Neuronal stem cell (in vitro differentiated cells): ENCODE data around the gene SYNPR.

Experiments used
- DNase-seq: peaks from one replicate; pipeline ENCODE4 v3.0.0-alpha.2; 2013; ENCODE audit warnings: low spot score
- H2AFZ ChIP-seq: one replicate; pipeline ENCODE4 v1.6.1; 2013; ENCODE audit warnings: mild to moderate bottlenecking, low read length, inconsistent platforms
- H2AK5ac ChIP-seq: 2 replicates; pipeline ENCODE4 v1.6.1; 2013; ENCODE audit warnings: low read depth, mild to moderate bottlenecking, inconsistent platforms, low read length, moderate library complexity, mixed read lengths
- H2BK120ac ChIP-seq: 2 replicates; pipeline ENCODE4 v1.6.1; 2013; ENCODE audit warnings: low read depth, mild to moderate bottlenecking, inconsistent platforms, low read length, moderate library complexity, mixed read lengths
- H2BK12ac ChIP-seq: one replicate; pipeline ENCODE4 v1.6.1; 2013; ENCODE audit warnings: low read length, inconsistent platforms
- H2BK15ac ChIP-seq: 2 replicates; pipeline ENCODE4 v1.6.1; 2013; ENCODE audit warnings: mild to moderate bottlenecking, low read length, inconsistent platforms, mixed read lengths
- H2BK5ac ChIP-seq: one replicate; pipeline ENCODE4 v1.6.1; 2013; ENCODE audit warnings: inconsistent platforms, mild to moderate bottlenecking, low read length, moderate library complexity
- H3K14ac ChIP-seq: one replicate; pipeline ENCODE4 v1.6.1; 2013; ENCODE audit warnings: low read length, inconsistent platforms
- H3K18ac ChIP-seq: 2 replicates; pipeline ENCODE4 v1.6.1; 2013; ENCODE audit warnings: low read length, inconsistent platforms
- H3K23ac ChIP-seq: 2 replicates; pipeline ENCODE4 v1.6.1; 2013; ENCODE audit warnings: low read depth, mild to moderate bottlenecking, mixed read lengths, low read length, inconsistent platforms; ENCODE audit not compliant: poor library complexity
- H3K27ac ChIP-seq: replicated peaks from 3 replicates; pipeline ENCODE4 v1.5.1; 2013; ENCODE audit warnings: low read length, inconsistent platforms
- H3K27me3 ChIP-seq, 3 experiments: 2 replicates each; pipeline ENCODE4 v1.6.1; 2013; ENCODE audit warnings: low read length in 3 of 3, mild to moderate bottlenecking in 2 of 3, inconsistent platforms in 1 of 3, low read depth in 1 of 3, mixed read lengths in 1 of 3, moderate library complexity in 1 of 3; ENCODE audit not compliant: control insufficient read depth in 3 of 3, insufficient read depth in 3 of 3
- H3K36me3 ChIP-seq, 2 donors: replicated peaks in 1 of 2; 2 replicates each; pipeline ENCODE4 v1.6.1; 2013; ENCODE audit warnings: low read length in 2 of 2; ENCODE audit not compliant: control insufficient read depth in 2 of 2, insufficient read depth in 2 of 2
- H3K4ac ChIP-seq: 2 replicates; pipeline ENCODE4 v1.6.1; 2013; ENCODE audit warnings: inconsistent platforms, mild to moderate bottlenecking, low read length, moderate library complexity
- H3K4me1 ChIP-seq, 2 donors: 1 replicate in 1 of 2; 2 replicates in 1 of 2; pipeline ENCODE4 v1.6.1; 2013; ENCODE audit warnings: low read length in 2 of 2, low read depth in 1 of 2; ENCODE audit not compliant: control insufficient read depth in 2 of 2, insufficient read depth in 1 of 2
- H3K4me2 ChIP-seq: one replicate; pipeline ENCODE4 v1.6.1; 2013; ENCODE audit warnings: mild to moderate bottlenecking, low read length, inconsistent platforms; ENCODE audit not compliant: insufficient read depth, poor library complexity, severe bottlenecking
- H3K4me3 ChIP-seq, 2 donors: 2 replicates each; pipeline ENCODE4 v1.5.1; 2013; ENCODE audit warnings: low read length in 2 of 2, mild to moderate bottlenecking in 2 of 2, inconsistent platforms in 1 of 2, moderate library complexity in 1 of 2
- H3K79me1 ChIP-seq: one replicate; pipeline ENCODE4 v1.6.1; 2013; ENCODE audit warnings: low read depth, mild to moderate bottlenecking, inconsistent platforms, low read length, moderate library complexity
- H3K9ac ChIP-seq: one replicate; pipeline ENCODE4 v1.6.1; 2013; ENCODE audit warnings: mild to moderate bottlenecking, low read depth, low read length, inconsistent platforms; ENCODE audit not compliant: poor library complexity
- H3K9me3 ChIP-seq, 2 donors: replicated peaks in 1 of 2; 2 replicates each; pipeline versions ENCODE3 to v1.6.1; 2013; ENCODE audit warnings: low read length in 2 of 2, mild to moderate bottlenecking in 2 of 2, inconsistent platforms in 1 of 2, low read depth in 1 of 2, mixed read lengths in 1 of 2, moderate library complexity in 1 of 2; ENCODE audit not compliant: control insufficient read depth in 2 of 2, insufficient read depth in 1 of 2
- H4K8ac ChIP-seq: one replicate; pipeline ENCODE4 v1.6.1; 2013; ENCODE audit warnings: low read depth, mild to moderate bottlenecking, inconsistent platforms, low read length, moderate library complexity
- H4K91ac ChIP-seq: one replicate; pipeline ENCODE4 v1.6.1; 2013; ENCODE audit warnings: low read length, low read depth, mild to moderate bottlenecking, inconsistent platforms; ENCODE audit not compliant: poor library complexity
- WGBS, 2 donors: extraction: QIAGEN DNeasy Blood & Tissue Kit; methylation state at CpG; one replicate each; pipeline ENCODE4 v1.1.7; 2013; ENCODE audit warnings: missing lambda C conversion rate in 2 of 2, mixed read lengths in 1 of 2; ENCODE audit not compliant: insufficient read length in 2 of 2, insufficient replicate concordance in 1 of 2; ENCODE audit errors: extremely low coverage in 2 of 2; 5-methylcytosine and 5-hydroxymethylcytosine counted together

The SYNPR gene

GRCh38 chr3:63528325-63529000 lies 250.4 kb downstream of the SYNPR start:
- Histone ChIP-seq H4K91ac (no peak overlapping the region), H3K9ac (no peak overlapping the region), H3K79me1 (no peaks in the 10 kb centered on the region), H3K4me2 (no peak overlapping the region), H4K8ac (no peak overlapping the region), H2BK12ac (no peak overlapping the region), H3K27ac (no peak overlapping the region), H2BK5ac (no peak overlapping the region), H3K18ac (no peak overlapping the region), H3K14ac (no peak overlapping the region), H3K4ac (no peak overlapping the region), H3K36me3 (no peaks in the 10 kb centered on the region), H3K4me1 (peaks cover 0 to under 1% of the 10 kb centered on the region in 2 donors), H3K9me3 (no peaks in the 10 kb centered on the region), H2AK5ac (no peak overlapping the region), H2BK15ac (no peak overlapping the region), H3K23ac (no peak overlapping the region), H3K4me3 (no peak overlapping the region), H2BK120ac (no peak overlapping the region), H3K27me3 (no peaks in the 10 kb centered on the region), H2AFZ (no peak overlapping the region)
- no peak for DNase-seq
- WGBS, 2 donors: no CpG with 5 or more reads among the region's 4 CpGs

DNA sequence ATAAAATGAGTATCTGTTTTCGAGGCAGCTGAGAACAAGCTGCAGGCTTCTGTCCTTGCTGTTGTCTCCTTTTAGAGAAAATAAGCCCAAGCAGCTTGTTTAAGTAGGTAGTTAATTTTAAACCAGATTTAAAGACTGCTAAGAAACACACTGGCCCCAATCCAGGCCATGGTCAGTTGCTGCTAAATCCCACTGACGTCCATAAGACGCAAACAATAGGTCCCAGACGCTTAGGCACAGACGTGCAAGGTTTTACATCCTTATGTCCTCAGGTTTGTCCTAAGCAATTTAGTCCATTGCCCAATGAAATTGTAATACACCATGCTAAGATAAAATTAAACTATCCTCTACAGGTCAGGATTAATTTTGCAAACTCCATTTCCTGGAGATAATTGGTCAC lies 254.4 kb downstream of the SYNPR start:
- Histone ChIP-seq H2BK15ac (no peak overlapping the region), H3K36me3 (no peaks in the 10 kb centered on the region), H3K79me1 (no peaks in the 10 kb centered on the region), H2BK12ac (no peak overlapping the region), H3K23ac (no peak overlapping the region), H3K4me2 (no peak overlapping the region), H4K8ac (no peak overlapping the region), H3K4ac (no peak overlapping the region), H3K27me3 (no peaks in the 10 kb centered on the region), H3K4me3 (no peak overlapping the region), H4K91ac (no peak overlapping the region), H2BK120ac (no peak overlapping the region), H2AFZ (no peak overlapping the region), H3K9ac (no peak overlapping the region), H2BK5ac (no peak overlapping the region), H3K18ac (no peak overlapping the region), H3K9me3 (no peaks in the 10 kb centered on the region), H2AK5ac (no peak overlapping the region), H3K27ac (no peak overlapping the region), H3K14ac (no peak overlapping the region), H3K4me1 (no peaks in the 10 kb centered on the region)
- DNase-seq: no peak
- WGBS, 2 donors: no CpG with 5 or more reads among the region's 5 CpGs

- Histone ChIP-seq H3K79me1 (no peaks in the 10 kb centered on the region), H2BK120ac (no peak overlapping the region), H3K9me3 (no peaks in the 10 kb centered on the region), H3K4me2 (no peak overlapping the region), H2BK15ac (no peak overlapping the region), H3K9ac (no peak overlapping the region), H4K8ac (no peak overlapping the region), H3K14ac (no peak overlapping the region), H2BK5ac (no peak overlapping the region), H3K27me3 (no peaks in the 10 kb centered on the region), H3K36me3 (no peaks in the 10 kb centered on the region), H2AFZ (no peak overlapping the region), H3K23ac (no peak overlapping the region), H3K18ac (no peak overlapping the region), H3K4me3 (no peak overlapping the region), H3K4ac (no peak overlapping the region), H3K4me1 (no peaks in the 10 kb centered on the region), H2BK12ac (no peak overlapping the region), H2AK5ac (no peak overlapping the region), H4K91ac (no peak overlapping the region), H3K27ac (no peak overlapping the region)
- WGBS, 2 donors: no CpG with 5 or more reads among the region's 1 CpG
- DNase-seq: no peak
Observed at GRCh38 chr3:63538919-63539318, 260.8 kb downstream of the SYNPR start.

- Histone ChIP-seq H3K79me1 (no peaks in the 10 kb centered on the region), H3K9me3 (no peaks in the 10 kb centered on the region), H2BK120ac (no peak overlapping the region), H4K8ac (no peak overlapping the region), H2AK5ac (no peak overlapping the region), H2BK12ac (no peak overlapping the region), H2BK5ac (no peak overlapping the region), H3K27me3 (no peaks in the 10 kb centered on the region), H4K91ac (no peak overlapping the region), H3K14ac (no peak overlapping the region), H2BK15ac (no peak overlapping the region), H3K18ac (no peak overlapping the region), H3K4me2 (no peak overlapping the region), H3K4me1 (no peaks in the 10 kb centered on the region), H2AFZ (no peak overlapping the region), H3K27ac (no peak overlapping the region), H3K23ac (no peak overlapping the region), H3K4me3 (no peak overlapping the region), H3K9ac (no peak overlapping the region), H3K4ac (no peak overlapping the region), H3K36me3 (no peaks in the 10 kb centered on the region)
- DNase-seq: no peak
- WGBS, 2 donors: no CpG with 5 or more reads among the region's 1 CpG
Observed at GRCh38 chr3:63555767-63556166, 277.7 kb downstream of the SYNPR start.
